ENCODE data around the gene RERE.

The RERE gene

DNA sequence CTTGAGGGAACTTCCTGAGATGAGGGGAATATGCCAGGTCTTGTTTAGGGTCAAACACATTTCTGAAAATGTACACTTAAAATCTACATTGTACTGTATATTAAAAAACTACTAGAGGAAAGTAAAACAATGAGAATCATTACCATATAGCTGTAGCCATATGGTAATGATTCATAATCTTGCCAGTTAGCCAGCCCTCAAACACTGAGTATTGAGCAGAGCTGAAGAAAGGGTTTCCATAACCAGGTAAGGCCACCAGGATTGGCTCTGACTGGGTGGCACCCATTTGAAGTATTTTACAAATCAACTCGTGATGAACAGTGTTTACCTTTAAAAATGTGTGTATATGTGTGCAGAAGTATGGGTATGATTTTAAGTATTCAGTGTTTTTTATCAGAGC, 272.8 kb downstream of the RERE start:
- no peak for DNase-seq (ENCODE audit: low read depth in 2 of 2)

DNA sequence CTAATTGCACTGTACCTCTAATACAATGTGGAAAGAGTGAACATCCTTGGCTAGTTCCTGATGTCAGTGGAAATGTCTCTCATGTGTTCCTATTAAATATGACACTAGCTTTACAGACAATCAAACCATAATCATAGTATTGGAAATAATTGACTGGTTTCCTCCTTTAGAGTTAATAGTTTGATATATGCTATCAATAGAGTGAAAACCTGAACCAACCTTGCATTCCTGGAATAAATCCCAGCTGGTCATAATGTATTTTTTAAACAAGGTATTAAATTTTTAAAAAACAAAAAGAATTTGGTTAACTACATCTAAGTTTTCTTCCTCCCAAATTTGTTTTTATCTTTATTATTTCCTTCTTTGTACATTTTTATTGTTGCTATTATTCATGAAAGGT, 273.5 kb downstream of the RERE start:
- no peak for DNase-seq (ENCODE audit: low read depth in 2 of 2)

DNA sequence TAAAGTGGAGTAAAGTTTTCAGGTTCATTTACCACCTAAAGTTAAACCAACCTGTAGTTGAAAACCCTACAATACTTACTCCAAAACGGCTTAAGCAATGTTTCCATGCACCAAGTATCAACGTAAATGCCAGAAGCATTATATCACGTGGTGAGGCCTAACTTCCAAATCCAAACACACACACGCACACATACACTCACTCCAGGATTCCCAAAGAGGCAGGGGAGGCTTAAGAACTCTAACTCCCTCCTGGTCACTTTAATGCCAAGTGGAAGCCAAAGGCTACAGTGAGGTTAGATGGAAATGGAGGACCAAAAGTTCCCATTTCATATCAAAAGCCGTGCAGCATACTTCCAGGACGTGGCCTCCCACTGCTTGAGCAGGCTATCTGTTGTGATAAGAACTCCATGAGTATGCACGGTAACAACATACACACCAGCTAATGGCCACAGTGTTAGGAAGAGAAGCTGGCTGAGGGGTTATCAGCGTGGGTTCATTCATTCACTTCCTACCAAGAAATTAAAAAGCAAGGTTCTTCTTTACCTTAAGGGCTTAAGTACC, 275.4 kb downstream of the RERE start:
- DNase-seq (ENCODE audit: low read depth in 2 of 2) = no peak

DNA sequence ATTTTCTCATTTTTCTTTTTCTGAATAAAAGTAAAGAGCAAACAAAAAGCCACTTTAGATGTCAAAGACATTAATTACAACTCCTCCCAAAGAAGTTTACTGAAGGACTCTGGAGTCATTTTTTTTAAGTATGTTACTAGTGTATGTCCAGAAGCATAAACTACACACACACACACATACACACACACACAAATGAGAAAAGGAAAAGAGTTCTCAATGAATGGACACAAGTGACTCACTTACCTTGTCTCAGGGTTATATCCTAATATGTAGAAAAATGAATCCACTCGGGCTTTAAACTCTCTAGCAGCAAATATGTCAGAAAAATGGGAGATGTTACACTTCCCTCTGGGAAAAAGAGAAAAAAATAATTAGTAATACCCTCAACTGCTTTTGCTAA, 276.5 kb downstream of the RERE start:
- no peak for DNase-seq (ENCODE audit: low read depth in 2 of 2)

DNA sequence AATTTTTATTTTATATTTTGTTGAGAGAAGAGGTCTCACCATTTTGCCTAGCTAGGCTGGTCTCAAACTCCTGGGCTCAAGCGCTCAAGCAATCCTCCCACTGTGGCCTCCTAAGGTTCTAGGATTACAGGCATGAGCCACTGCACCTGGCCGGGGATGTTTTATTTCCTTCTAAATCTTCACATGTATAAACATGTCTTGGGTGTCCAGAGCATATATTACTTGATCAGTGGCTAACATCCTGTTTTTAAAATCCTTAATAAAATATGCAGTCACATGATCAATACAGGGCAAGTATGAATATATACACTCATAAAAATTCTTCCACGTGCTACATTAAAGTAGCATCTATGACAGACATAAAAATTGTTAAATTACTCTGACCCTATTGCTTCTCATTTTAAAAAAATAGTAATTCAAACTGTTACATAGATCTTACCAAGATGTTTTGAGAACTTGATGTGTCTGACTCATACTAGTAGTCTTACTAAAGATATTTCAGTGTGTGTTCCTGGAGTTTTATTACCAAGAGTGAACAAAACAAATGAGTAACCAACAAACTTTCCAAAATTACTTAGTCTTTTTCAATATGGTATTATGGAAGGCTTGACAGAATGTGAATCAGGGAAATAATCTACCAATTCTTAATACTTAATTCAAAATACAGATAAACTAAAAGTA, 277.0 kb downstream of the RERE start:
- DNase-seq (ENCODE audit: low read depth in 2 of 2) = no peak

DNA sequence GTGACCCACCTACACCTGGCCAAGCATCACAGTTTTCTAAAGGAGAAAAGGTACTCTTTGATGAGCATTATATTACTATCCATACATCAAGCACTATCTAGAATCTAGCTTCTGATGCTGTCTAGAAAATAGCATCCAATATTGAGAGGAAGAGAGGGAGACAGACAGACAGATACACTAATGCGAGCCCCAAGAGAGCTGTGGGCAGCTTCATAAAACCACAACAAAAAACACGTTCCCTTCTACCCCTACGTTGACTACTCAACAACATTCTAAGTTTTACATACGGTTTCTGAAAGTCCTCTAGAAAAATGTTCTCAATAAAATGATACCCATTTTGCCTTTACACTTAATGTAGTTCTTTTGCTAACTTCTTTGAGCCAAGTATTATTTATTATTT, 277.8 kb downstream of the RERE start:
- no peak for DNase-seq (ENCODE audit: low read depth in 2 of 2)

DNA sequence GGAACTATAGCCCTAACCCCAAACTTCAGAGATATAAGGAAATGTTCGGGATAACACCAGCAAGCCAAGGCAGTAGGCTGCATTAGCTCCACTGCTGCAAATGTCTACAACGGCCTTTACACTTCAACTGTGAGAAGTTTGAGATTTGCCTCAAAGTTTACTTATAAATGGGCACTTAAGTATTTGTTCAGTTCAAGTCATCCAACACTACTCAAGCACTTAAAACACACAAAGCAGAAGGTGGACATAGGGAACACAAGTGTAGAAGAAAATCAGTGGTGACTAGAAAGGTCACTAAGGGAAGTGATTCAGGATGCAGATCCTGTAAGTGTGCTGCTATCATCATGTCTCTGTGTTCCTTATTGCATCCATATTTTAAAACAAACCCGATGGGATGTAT, 278.9 kb downstream of the RERE start:
- DNase-seq (ENCODE audit: low read depth in 2 of 2) = no peak

DNA sequence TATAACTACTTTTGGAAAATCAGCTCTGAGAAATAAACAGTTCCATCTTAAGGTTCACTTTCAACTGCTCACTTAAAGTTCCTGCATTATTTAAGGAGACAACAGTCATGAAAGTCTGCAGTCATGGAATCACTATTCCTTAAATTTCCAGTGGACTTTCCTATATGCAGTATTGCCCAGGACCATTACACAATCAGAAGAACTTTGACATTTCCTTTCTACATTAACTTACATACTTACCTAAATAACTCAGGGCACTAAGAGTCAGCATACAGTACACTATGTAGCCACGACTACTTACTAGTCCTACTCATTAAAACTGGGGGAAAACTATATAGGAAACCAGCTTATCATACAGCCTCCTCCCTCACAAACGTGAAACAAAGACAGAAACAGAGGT, 279.4 kb downstream of the RERE start:
- DNase-seq (ENCODE audit: low read depth in 2 of 2) = no peak

DNA sequence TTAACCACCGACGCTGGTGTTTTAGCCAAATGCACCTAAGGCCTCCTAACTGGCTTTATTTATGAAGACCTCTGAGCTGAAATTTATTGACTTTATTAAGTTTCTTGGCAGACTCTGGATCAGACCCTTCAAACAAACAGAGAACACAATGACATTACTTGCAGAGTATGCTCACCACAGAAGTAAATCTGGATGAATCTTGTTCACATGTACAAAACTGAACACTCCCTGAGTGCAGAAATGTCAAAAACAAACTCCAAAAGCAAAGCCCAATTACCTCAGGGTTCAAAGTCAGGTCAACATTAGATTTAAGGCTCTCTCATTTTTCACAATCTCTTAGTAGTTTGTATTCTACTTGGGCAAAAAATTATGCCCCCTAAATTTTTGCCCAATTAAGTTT, 280.9 kb downstream of the RERE start:
- DNase-seq (ENCODE audit: low read depth in 2 of 2) = no peak

DNA sequence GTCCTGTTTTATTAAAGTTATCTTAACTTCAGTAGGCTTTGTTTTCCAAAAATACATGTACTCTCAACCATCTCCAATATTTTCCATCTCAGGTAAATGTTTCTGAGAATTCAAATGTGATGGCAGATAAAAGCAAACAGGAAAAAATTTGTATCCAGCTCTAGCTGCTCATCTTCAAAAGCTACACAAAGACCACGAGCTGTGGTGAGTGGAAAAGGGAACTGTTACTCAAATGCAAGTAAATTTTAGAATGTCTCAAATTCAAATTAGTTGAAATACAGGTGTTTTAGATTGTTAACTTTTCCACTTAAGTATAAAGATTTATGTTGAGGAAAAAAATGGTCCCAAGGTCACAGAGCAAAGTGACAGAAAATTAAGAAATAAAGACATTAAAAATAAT, 283.5 kb downstream of the RERE start:
- no peak for DNase-seq (ENCODE audit: low read depth in 2 of 2)

DNA sequence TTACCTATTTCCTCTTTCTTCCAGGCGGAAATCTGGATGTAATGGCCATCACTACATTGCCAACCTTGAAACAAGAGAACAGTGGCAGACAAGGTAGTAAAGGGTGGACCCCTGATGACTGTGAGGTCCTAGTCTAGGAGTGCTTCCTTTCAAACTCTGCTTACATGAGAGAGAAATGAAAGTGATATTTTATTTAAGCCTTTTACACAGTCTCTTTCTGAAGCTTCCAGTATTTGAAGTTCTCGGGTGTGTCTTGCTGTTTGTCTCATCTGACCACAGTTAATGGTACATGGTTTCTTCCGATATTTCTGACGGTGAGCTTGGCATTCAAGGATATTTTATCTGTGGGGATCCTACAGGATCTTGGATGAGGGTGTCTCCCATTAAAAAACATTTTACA, 284.3 kb downstream of the RERE start:
- DNase-seq (ENCODE audit: low read depth in 2 of 2) = no peak

DNA sequence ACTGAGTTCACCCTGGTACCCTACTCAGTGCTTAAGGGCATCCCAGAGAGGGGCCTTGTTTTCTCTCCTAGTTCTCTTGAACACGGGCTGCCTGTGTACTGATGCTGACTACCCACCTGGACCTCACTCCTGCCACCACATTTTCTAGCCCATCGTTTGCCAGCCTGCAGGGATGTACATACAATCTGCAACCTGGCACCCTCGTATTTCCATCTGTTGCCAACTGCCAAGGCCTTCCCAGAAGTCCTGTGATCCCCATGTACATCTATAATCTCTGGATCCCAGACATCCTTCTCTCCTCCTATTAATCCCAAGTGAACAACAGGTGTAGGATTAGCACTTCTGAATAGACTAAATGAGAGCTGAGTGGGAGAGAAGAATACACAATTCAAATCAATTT, 287.5 kb downstream of the RERE start:
- DNase-seq (ENCODE audit: low read depth in 2 of 2) = no peak

DNA sequence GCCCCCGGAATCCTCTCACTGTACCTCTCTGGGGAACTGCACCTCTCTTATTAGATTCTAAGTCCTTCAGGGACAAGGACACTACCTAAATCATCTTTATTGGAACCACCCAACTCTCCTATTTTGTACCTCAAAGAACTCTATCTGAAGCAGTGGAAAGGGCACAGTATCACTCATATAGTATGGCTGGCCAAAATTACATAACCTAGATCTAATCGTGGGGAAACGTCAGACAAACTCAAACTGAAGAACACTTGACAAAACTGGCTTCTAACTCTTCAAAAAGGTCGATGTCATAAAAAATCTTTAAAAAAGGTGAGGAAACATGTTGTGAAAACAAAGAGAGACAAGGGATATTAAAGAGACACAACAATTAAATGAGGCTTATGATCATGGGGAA, 289.5 kb downstream of the RERE start:
- DNase-seq (ENCODE audit: low read depth in 2 of 2) = no peak

DNA sequence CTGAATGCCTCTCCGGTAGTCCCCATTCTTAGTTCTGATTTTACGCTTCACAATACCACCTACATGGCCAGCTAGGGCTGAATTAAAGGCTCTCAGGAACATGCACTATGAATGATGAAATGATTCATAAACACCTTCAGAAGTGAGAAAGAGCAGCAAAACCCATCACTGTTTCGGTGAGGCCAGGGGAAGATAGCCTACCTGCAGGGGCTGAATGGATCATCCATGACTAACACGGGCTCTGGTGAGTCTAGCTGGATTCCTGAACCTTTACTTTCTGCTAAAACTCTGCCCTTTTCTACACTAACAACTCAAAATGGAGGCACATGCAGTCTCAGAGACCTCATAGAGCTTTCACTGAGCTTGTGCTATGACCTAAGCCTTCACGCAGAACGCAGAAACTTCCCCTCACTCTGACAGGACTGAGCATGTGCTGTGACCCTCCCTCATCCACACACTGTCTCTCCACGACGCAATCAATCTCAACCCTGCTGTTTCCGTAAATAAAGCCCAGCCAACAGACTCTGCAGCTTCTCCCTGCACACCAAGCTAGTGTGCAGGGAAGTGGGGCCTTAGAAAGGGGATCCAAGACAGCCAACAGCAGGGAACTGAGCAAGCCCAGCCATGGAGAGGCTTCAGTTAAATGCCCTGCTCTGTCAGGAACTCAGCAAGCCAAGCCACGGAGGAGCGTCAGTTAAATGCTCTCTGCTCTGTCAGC, 291.7 kb downstream of the RERE start:
- peak; percentile 31 to 37 for DNase-seq (ENCODE audit: low read depth in 2 of 2)

DNA sequence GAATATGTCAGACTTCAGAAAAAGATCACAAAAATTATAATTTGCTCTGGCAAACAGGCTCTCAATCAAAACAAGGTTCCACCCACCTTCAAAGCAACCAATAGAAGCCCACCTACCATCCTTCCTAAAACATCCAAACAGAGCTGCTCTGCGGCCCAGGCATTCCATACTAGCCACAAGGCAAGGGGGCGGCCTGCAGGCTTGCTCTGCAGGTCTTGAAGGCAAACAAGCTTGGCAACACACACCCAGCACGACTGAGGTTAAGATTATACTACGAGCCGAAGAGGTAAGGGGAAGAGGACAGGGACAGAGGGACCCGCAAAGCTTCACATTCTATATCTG, 292.3 kb downstream of the RERE start:
- DNase-seq (ENCODE audit: low read depth in 2 of 2) = no peak

DNA sequence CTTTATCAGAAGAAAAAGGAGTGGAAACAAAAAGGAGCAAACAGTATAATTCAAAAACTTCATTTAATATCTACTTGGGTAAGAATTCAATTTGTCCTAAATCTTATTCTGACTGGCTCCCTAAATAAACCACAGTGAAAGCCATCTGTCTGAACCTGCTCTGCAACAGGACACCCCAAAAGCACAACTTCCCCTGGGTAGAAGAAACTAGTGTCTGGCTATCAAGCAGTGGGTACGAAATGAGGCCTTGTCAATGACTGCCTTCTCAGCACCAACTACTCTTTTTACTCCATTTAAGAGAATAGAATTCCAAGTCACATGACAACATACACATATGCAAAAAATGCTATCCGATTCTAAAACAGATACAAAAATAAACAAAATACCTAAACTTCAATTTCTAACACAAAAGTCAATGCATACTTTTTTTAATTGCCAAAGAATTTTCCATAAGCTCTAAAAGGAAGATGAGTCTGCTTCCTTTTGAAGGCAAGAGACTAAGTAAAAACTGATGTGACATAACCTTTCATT, 292.7 kb downstream of the RERE start:
- DNase-seq (ENCODE audit: low read depth in 2 of 2) = no peak

DNA sequence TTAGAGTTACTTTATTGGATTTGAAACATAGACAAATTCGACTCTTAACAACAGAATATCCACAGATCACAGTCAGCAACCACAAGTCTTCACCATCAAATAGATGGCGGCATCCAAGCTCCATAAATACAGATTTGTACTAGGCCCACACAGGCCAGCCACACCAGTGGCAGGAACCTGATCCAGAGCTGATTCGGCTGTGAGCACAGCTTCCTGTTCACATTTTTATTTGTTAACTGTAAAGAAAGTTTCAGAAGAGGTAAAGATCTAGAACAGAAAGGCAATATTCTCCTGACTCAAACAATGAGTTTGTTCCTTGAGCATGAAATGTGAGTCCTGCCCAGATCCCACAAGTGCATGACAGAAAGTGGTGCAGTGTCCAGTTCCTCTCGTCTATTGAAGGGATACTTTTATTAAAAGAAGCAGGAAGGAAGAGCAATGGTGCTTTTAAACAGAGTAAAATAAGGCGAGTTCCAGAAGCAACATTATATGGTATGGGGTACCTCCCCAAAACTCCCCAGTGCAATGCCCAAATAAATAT, 293.7 kb downstream of the RERE start:
- no peak for DNase-seq (ENCODE audit: low read depth in 2 of 2)

DNA sequence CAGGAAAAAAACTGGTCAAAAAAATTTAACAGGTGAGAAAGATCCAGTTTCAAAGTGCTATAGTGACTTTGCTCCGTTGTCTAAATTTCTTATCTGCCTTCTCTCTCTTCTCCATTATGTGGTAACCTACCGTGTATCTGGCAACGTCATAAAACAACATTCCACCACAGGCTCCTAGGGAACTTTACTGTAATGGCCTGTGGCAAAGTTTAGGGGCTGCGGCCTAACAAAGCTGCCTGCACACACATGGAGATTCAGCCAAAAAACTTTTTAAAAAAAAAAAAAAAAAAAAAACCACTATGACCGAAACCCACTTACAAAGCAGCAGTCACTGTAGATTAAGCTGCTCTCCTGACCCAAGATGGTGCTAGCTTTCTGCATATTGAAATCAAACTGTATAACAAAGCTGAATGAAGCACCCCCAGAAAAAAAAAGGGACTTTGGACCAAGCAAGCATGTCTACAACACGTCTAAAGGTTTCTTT, 296.9 kb downstream of the RERE start:
- DNase-seq (ENCODE audit: low read depth in 2 of 2) = no peak

DNA sequence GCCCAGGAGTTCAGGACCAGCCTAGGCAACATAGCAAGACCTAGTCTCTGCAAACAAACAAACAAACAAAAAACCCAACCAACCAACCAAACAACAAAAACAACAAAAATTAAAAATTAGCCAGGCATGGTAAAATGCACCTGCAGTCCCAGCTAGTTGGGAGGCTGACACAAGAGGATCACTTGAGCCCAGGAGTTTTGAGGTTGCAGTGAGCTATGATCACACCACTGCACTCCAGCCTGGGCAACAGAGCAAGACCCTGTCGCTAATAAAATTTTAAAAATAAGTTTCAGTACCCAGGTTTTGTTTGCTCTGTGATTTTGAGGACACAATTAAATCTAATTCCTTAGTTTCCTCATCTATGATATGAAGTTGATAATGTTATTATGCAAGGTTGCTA, 298.3 kb downstream of the RERE start:
- no peak for DNase-seq (ENCODE audit: low read depth in 2 of 2)

DNA sequence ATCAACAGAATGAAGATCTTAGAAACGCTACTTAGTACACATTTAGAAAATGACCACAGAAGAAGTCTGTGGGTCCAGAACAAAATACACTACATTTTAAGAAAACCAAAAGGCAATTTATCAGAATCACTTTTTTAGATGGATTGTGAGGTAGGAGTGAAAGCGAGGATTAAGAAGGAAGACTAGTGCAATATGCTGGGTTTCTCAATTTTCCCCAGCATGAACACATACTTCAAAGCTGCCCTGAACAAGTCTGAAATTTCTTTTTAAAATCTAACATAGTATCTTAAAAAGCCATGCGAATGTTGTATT, 299.0 kb downstream of the RERE start:
- no peak for DNase-seq (ENCODE audit: low read depth in 2 of 2)

DNA sequence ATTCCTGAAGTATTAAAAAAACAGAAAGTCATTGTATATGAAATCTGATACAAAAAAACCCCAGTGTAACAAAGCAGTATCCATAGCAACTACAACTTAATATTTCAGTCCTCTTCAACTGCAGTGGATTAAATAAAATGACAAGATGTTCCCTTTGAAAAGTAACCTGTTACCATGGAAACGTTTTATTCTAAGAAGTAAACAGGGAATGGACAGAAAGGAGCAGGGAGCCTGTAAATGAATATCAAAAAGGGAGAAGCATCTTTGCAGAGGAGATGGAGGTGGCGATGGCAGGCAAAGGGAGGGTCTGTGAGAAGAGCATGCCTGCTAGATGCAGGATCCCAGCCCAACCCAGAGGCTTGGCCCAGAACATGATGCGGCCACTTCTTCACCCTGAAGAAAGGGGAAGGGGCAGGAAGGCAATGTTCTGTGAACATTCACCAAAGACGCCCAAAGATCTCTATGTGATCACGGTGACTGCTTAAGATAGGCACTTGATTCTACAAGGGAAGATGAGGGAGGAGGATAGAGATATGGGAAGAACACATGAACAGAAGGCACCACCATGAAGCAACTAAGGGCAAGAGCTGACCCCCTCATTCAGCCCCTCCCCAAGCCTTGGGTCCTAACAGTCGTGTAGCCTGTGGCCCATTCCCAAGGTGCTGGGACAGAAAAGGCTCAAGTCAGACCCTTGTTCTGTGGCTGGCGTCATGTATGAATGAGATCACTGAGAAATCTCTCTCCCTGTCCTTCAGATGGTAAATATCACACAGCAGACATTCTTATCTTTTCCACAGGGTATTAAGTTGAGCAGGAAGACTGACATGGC, 299.6 kb downstream of the RERE start:
- DNase-seq (ENCODE audit: low read depth in 2 of 2) = no peak
